H9 (cell line): ENCODE results near the gene UNK. TPM values are rescaled to one million over a fixed set of nuclear protein-coding genes. Genes with fewer than 3 reads are reported as not detected.

Source experiments
- DNase-seq: peaks from one replicate; pipeline ENCODE4 v3.0.0-alpha.2; 2017
- H2AFZ ChIP-seq: one replicate; pipeline ENCODE4 v1.6.1; 2013; ENCODE audit warnings: mild to moderate bottlenecking, low read length, control low read depth, moderate library complexity
- H2AK5ac ChIP-seq: 2 replicates; pipeline ENCODE4 v1.6.1; 2013; ENCODE audit warnings: low read length, control low read depth, mixed read lengths; ENCODE audit not compliant: insufficient read length
- H2BK120ac ChIP-seq: one replicate; pipeline ENCODE4 v1.6.1; 2013; ENCODE audit warnings: low read depth, mild to moderate bottlenecking, low read length, control low read depth, inconsistent platforms; ENCODE audit not compliant: poor library complexity, severe bottlenecking
- H2BK12ac ChIP-seq: 2 replicates; pipeline ENCODE4 v1.6.1; 2013; ENCODE audit warnings: low read length, control low read depth, mixed read lengths, low read depth; ENCODE audit not compliant: insufficient read length
- H2BK15ac ChIP-seq: 2 replicates; pipeline ENCODE4 v1.6.1; 2013; ENCODE audit warnings: low read depth, low read length, control low read depth
- H2BK20ac ChIP-seq: one replicate; pipeline ENCODE4 v1.6.1; 2013; ENCODE audit warnings: low read depth, mild to moderate bottlenecking, low read length, control low read depth, inconsistent platforms; ENCODE audit not compliant: poor library complexity, severe bottlenecking
- H2BK5ac ChIP-seq: 2 replicates; pipeline ENCODE4 v1.6.1; 2013; ENCODE audit warnings: low read length, control low read depth, mixed read lengths; ENCODE audit not compliant: insufficient read length
- H3K14ac ChIP-seq: 2 replicates; pipeline ENCODE4 v1.6.1; 2013; ENCODE audit warnings: low read length, control low read depth; ENCODE audit not compliant: insufficient read depth
- H3K18ac ChIP-seq: 2 replicates; pipeline ENCODE4 v1.6.1; 2013; ENCODE audit warnings: low read depth, mild to moderate bottlenecking, mixed read lengths, low read length, control low read depth; ENCODE audit not compliant: insufficient read length
- H3K23ac ChIP-seq: 2 replicates; pipeline ENCODE4 v1.6.1; 2013; ENCODE audit warnings: low read length, control low read depth, mixed read lengths, low read depth; ENCODE audit not compliant: insufficient read length
- H3K23me2 ChIP-seq: 2 replicates; pipeline ENCODE4 v1.6.1; 2013; ENCODE audit warnings: low read depth, mild to moderate bottlenecking, mixed read lengths, low read length, control low read depth; ENCODE audit not compliant: insufficient read length, poor library complexity, severe bottlenecking
- H3K27ac ChIP-seq: 2 replicates; pipeline ENCODE4 v1.5.1; 2013; ENCODE audit warnings: low read length, control low read depth, mixed read lengths, low read depth; ENCODE audit not compliant: insufficient read length
- H3K27me3 ChIP-seq: 2 replicates; pipeline ENCODE4 v1.6.1; 2013; ENCODE audit warnings: low read length, control low read depth, inconsistent platforms; ENCODE audit not compliant: insufficient read depth
- H3K4ac ChIP-seq: 2 replicates; pipeline ENCODE4 v1.6.1; 2013; ENCODE audit warnings: low read depth, mild to moderate bottlenecking, control low read depth, inconsistent platforms, low read length, moderate library complexity
- H3K4me1 ChIP-seq: 2 replicates; pipeline ENCODE4 v1.6.1; 2013; ENCODE audit warnings: low read length, control low read depth, inconsistent platforms; ENCODE audit not compliant: insufficient read depth
- H3K4me2 ChIP-seq: 2 replicates; pipeline ENCODE4 v1.6.1; 2013; ENCODE audit warnings: low read length, control low read depth, mixed read lengths; ENCODE audit not compliant: insufficient read length, insufficient read depth
- H3K56ac ChIP-seq: 2 replicates; pipeline ENCODE4 v1.6.1; 2013; ENCODE audit warnings: low read depth, mild to moderate bottlenecking, mixed read lengths, low read length, control low read depth; ENCODE audit not compliant: insufficient read length
- H3K79me1 ChIP-seq: 2 replicates; pipeline ENCODE4 v1.6.1; 2013; ENCODE audit warnings: low read depth, mild to moderate bottlenecking, moderate library complexity, low read length, control low read depth, inconsistent platforms; ENCODE audit not compliant: insufficient read depth, poor library complexity, severe bottlenecking
- H3K79me2 ChIP-seq: 2 replicates; pipeline ENCODE4 v1.6.1; 2013; ENCODE audit warnings: low read length, control low read depth, inconsistent platforms; ENCODE audit not compliant: insufficient read depth
- H3K9ac ChIP-seq: 2 replicates; pipeline ENCODE4 v1.6.1; 2013; ENCODE audit warnings: low read length, control low read depth, mixed read lengths; ENCODE audit not compliant: insufficient read length; ENCODE audit errors: extremely low read depth
- H3K9me3 ChIP-seq: one replicate; pipeline ENCODE4 v1.6.1; 2013; ENCODE audit warnings: low read depth, low read length, inconsistent platforms; ENCODE audit not compliant: control insufficient read depth
- H3T11ph ChIP-seq: one replicate; pipeline ENCODE4 v1.6.1; 2013; ENCODE audit warnings: mild to moderate bottlenecking, low read length, control low read depth, inconsistent platforms
- H4K20me1 ChIP-seq: one replicate; pipeline ENCODE4 v1.6.1; 2013; ENCODE audit not compliant: control insufficient read depth, insufficient read length, insufficient read depth
- H4K5ac ChIP-seq: 2 replicates; pipeline ENCODE4 v1.6.1; 2013; ENCODE audit warnings: low read depth, mild to moderate bottlenecking, mixed read lengths, low read length, control low read depth; ENCODE audit not compliant: insufficient read length
- H4K8ac ChIP-seq: replicated peaks from 2 replicates; pipeline ENCODE4 v1.6.1; 2013; ENCODE audit warnings: low read length, control low read depth, mixed read lengths, low read depth; ENCODE audit not compliant: insufficient read length
- H4K91ac ChIP-seq: 2 replicates; pipeline ENCODE4 v1.6.1; 2013; ENCODE audit warnings: low read depth, mild to moderate bottlenecking, moderate library complexity, mixed read lengths, low read length, control low read depth; ENCODE audit not compliant: insufficient read length
- H3K27ac Mint-ChIP-seq, 3 experiments: 2 replicates in 2 of 3; 3 replicates in 1 of 3; pipeline ENCODE4 v1.8.0; 2020 to 2021; ENCODE audit warnings: mixed read lengths in 3 of 3, mild to moderate bottlenecking in 1 of 3, moderate library complexity in 1 of 3
- H3K27me3 Mint-ChIP-seq: 2 replicates; pipeline ENCODE4 v1.8.0; 2021; ENCODE audit warnings: low read depth, mild to moderate bottlenecking, moderate library complexity, mixed read lengths
- H3K36me3 Mint-ChIP-seq, 3 experiments: 2 replicates in 2 of 3; 3 replicates in 1 of 3; pipeline ENCODE4 v1.8.0; 2020 to 2021; ENCODE audit warnings: low read depth in 3 of 3, mixed read lengths in 3 of 3; ENCODE audit not compliant: insufficient read depth in 1 of 3
- H3K4me1 Mint-ChIP-seq, 2 experiments: 2 replicates each; pipeline ENCODE4 v1.8.0; 2020; ENCODE audit warnings: mixed read lengths in 2 of 2
- H3K4me3 Mint-ChIP-seq, 2 experiments: 2 replicates in 1 of 2; 3 replicates in 1 of 2; pipeline ENCODE4 v1.8.0; 2020 to 2021; ENCODE audit warnings: mild to moderate bottlenecking in 2 of 2, mixed read lengths in 2 of 2, moderate library complexity in 1 of 2
- H3K9me3 Mint-ChIP-seq, 2 experiments: 2 replicates in 1 of 2; 3 replicates in 1 of 2; pipeline ENCODE4 v1.8.0; 2020; ENCODE audit warnings: mild to moderate bottlenecking in 2 of 2, mixed read lengths in 2 of 2, moderate library complexity in 1 of 2
- CTCF ChIP-seq: fragments of 200-600 bp; sonication (generic); conservative IDR thresholded peaks from 3 replicates; pipeline ENCODE4 v1.8.0; 2021; ENCODE audit warnings: antibody characterized with exemption, mild to moderate bottlenecking
- WGBS: extraction: QIAGEN DNeasy Blood & Tissue Kit; methylation state at CpG from one replicate; pipeline ENCODE4 v1.1.7; 2013; ENCODE audit warnings: missing lambda C conversion rate, low lambda C conversion rate, mixed read lengths; ENCODE audit not compliant: insufficient read length; ENCODE audit errors: extremely low coverage; 5-methylcytosine and 5-hydroxymethylcytosine counted together
- total RNA-seq: library from RNA; stranded (reverse); gene quantifications from 2 replicates; pipeline ENCODE4 v1.2.1, GENCODE V29; 2021

Gene UNK
- total RNA-seq, 1 experiment from 2014 or later, result 36.4 TPM

- no peak for TF ChIP-seq CTCF
- Histone ChIP-seq H3K18ac (peak overlapping the region; percentile 9), H3K79me1 (no peaks in the 10 kb centered on the region), H4K5ac (no peak overlapping the region), H3K9me3 (no peaks in the 10 kb centered on the region), H3K4me2 (peak overlapping the region; percentile 43), H3K4me1 (peaks cover 5% of the 10 kb centered on the region; the same call in 1 of the 2 replicates), H2BK5ac (no peak overlapping the region), H3T11ph (no peak overlapping the region), H3K79me2 (no peaks in the 10 kb centered on the region), H3K23ac (no peak overlapping the region), H2BK20ac (no peak overlapping the region), H4K91ac (no peak overlapping the region), H3K14ac (no peak overlapping the region), H2BK15ac (no peak overlapping the region), H3K9ac (no peak overlapping the region), H3K23me2 (no peaks in the 10 kb centered on the region), H3K56ac (no peak overlapping the region), H4K20me1 (no peaks in the 10 kb centered on the region), H2BK12ac (no peak overlapping the region), H3K4ac (no peak overlapping the region), H3K27ac (no peak overlapping the region), H4K8ac (no peak overlapping the region), H2AK5ac (no peak overlapping the region), H3K27me3 (no peaks in the 10 kb centered on the region), H2AFZ (no peak overlapping the region), H2BK120ac (no peak overlapping the region)
- no peaks in the 10 kb centered on the region for H3K36me3 Mint-ChIP-seq
- no peaks in the 10 kb centered on the region for H3K27me3 Mint-ChIP-seq
- no CpG with 5 or more reads among the region's 20 CpGs for WGBS
- H3K27ac Mint-ChIP-seq, result peak overlapping the region; percentile 89 to 94 (median 94)
- peaks cover 23 to 41% of the 10 kb centered on the region in 2 experiments for H3K4me1 Mint-ChIP-seq
- H3K4me3 Mint-ChIP-seq, result peak overlapping the region; percentile 42 to 74
- DNase-seq, result peak; percentile 95
- no peaks in the 10 kb centered on the region for H3K9me3 Mint-ChIP-seq
Measured at GRCh38 chr17:75832652-75833400, 48.2 kb downstream of the UNK start.
